Fibroblast of the conjunctiva (primary cell): ENCODE measurements around the gene SPAG5.

Experiments
- DNase-seq: peaks from one replicate; pipeline ENCODE4 v3.0.0-alpha.2; 2010; ENCODE audit warnings: low read depth

Gene SPAG5

GRCh38 chr17:28571361-28572122, 27.3 kb downstream of the SPAG5 start, which contains the start of gene PIGS:
Gene PIGS (minus strand): TSS chr17:28571524. CDS start chr17:28571496, 28 bp downstream.
- peak; percentile 80 for DNase-seq

GRCh38 chr17:28570716-28571360, 28.0 kb downstream of the SPAG5 start:
- no peak for DNase-seq

DNA sequence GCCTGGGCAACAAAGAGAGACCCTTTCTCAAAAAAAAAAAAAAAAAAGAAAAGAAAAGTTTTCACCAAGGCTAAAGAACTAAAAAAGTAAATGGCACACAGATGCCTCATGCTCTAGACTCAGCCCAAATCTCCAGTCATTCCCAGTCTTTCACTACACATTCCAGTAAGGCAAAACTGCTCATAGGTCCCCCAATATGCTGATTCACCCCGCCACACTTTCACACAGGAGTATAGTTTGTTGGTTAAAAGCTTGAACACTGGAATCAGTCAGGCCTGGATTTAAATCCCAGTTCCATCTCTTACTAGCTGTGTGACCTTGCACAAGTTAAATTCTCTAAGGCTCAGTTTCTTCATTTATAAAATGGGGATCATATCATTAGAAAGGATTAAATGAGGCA, 29.4 kb downstream of the SPAG5 start:
- no peak for DNase-seq

DNA sequence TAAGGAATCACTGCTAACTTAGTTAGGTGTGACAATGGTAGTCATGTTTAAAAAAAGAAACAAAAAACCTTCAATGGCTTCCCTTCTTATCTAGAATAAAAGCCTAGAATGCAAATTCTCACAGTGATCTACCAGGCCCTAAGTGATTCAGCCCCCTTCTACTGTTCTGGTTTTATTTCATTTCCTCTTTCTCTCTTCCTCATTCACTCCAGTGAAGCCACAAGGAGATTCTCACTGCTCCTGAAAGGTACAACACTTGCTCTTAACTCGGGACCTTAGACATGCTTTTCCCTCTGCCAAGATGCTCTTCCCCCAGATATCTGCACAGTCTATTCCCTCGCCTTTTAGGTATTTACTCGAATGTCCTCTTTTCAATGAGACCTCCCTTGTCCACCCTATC, 31.2 kb downstream of the SPAG5 start:
- no peak for DNase-seq

DNA sequence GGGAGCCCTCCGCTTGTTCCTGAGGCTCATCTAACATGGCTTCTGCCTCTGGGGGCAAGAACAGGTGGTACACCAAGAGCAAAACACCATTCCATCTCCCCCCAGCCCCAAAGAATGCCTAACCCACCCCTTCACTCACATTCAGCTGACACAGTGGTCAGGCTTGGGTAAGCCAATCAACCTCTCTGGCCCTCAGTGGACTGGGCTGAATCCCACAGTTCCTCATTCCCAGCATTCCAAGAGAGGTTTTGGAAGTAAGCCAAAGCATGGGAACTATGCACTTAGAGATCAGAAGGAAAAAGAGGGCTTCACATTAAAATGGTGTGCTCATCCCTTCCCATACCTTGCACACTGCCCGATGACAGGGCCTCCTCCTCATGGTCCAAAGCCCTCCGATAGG, 35.4 kb downstream of the SPAG5 start:
- no peak for DNase-seq

GRCh38 chr17:28555022-28555421, 43.8 kb downstream of the SPAG5 start:
- DNase-seq, result no peak

- DNase-seq, result no peak
These were observed 44.3 kb downstream of the SPAG5 start for GRCh38 chr17:28554565-28554964.

GRCh38 chr17:28553000-28553505, 45.8 kb downstream of the SPAG5 start:
- no peak for DNase-seq

DNA sequence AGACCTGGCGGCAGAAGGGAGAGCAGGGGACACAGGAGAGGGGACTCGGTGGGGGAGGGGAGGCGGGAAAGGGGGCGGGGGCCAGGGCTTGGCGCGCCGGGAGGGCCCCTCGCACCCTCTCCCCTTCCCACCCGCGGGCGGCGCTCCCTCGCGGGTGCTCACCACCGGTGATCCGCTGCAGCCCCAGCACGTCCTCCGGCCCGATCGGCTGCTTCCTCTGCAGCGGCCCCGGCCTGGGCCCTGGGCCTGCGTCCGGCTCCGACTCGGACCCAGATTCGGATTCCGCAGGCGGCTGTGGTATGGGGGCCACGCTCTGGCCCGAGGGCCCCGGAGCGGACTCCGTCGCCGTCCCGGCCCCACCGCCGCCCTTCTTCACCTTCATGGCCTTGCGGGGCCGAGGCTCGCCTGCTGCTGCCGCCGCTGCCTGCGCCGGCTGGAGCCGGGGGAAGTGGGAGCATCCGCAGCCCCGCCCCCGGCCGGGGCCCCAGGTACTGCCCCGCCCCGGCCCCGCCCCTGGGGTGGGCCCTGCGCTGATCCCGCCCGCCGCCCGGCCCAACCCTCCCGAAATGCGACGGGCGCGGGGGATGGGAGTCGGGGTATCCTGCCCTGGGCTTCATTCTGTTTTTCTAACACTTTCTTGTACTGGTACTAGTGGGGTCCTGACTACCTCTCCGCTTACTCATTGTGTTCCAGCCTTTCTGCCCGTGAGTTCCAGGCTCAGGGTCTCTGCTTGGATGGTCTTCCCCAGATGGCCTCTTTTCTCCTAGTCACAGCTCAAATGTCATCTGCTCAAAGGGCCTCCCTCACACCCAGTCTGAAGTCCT, 46.4 kb downstream of the SPAG5 start, which contains the start of gene UNC119:
Gene UNC119, minus strand, starts transcription at position 449 of the 824 bp plus-strand sequence. Its CDS starts 67 bp downstream, at position 382.
- DNase-seq, result peak; percentile 23

- DNase-seq, result no peak
These were observed 47.2 kb downstream of the SPAG5 start for GRCh38 chr17:28551421-28552175.

DNA sequence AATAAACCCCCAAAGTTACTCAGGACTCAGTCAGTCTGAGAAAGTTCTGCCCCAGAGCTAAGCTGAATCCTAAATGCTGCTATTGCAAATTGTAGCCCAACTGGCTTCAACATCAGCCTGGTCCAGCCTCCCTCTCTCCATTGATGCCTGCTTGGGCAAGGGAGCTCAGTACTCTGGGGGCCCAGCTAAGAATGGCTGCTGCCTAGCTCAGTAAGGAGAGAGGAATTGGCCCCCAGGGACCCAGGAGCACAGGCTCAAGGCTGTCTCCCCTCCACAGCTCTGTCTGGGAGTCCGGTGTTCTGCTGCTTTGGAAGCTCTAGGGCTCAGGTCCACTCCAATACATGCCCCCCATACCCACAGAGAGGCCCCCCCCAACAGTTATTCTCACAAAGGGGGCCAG, 48.0 kb downstream of the SPAG5 start:
- no peak for DNase-seq

DNA sequence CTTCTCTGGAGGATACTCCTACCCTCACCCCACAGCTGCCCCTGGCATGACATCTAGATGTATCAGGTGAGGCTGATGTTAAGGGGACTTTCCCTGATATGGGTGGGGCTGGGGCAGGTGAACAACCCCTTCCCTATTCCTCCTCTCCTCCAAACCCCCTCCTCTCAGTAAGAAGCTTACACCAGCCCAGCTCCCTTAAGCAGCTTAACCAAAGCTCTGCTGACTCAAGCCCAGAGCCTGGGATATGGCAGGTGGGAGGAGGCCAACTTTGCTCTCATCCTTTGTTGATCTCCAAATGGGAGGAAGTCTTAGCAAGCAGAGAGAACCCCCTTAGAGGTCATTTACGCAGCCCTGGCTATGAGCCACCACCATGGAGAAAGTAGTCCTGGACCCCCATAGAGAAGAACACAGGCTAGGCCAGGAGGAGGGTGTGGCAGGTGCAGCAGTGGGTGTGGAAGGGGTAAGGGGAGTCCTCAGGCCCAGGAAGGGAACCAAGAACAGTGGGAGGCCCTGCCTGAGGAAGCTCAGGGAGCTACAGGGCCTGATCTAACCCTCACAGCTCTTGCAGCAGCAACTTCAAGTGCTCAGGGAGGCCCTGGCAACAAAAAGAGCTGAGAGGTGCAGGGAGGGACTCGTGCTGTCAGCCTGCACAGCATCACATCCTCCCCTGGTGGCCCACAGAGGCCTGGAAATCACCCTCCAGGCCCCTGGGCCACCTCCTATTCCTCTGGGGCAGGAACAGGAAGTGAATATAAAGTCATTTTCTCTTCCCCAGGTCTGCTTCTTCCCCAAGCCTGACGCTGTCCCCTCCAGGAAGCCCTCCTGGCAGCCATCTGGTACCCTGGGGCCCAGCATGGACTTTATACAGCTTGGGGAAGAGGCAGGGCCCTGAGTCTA, 49.3 kb downstream of the SPAG5 start:
- DNase-seq, result no peak

GRCh38 chr17:28548417-28549130, 50.3 kb downstream of the SPAG5 start:
- DNase-seq, result no peak

- peak; percentile 48 for DNase-seq
These were observed 51.0 kb downstream of the SPAG5 start for GRCh38 chr17:28547623-28548416.

DNA sequence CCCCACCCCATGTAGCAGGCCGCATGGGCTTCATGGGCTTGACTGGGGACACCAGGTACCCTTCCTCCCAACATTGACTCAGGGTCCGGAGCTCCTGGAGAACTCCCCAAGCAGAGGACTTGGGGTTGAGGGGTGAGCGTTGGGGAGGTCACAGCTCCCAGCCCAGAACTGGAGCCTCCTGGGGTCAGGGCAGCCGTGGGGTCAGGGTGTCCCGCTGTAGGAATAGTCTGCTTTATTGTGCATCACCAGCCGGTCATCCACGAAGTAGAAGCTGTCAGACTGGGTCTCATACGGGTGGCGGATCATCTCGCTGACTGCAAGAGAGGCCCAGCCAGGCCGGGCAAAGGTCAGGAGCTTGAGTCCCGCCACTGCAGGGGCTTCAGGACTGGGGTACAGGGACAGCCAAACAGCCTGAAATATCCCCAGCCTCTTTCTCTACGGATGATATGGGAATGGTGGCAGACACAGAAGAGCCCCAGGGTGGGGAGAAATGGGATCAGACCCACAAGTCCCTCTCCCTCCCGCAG, 51.7 kb downstream of the SPAG5 start:
- DNase-seq, result no peak

DNA sequence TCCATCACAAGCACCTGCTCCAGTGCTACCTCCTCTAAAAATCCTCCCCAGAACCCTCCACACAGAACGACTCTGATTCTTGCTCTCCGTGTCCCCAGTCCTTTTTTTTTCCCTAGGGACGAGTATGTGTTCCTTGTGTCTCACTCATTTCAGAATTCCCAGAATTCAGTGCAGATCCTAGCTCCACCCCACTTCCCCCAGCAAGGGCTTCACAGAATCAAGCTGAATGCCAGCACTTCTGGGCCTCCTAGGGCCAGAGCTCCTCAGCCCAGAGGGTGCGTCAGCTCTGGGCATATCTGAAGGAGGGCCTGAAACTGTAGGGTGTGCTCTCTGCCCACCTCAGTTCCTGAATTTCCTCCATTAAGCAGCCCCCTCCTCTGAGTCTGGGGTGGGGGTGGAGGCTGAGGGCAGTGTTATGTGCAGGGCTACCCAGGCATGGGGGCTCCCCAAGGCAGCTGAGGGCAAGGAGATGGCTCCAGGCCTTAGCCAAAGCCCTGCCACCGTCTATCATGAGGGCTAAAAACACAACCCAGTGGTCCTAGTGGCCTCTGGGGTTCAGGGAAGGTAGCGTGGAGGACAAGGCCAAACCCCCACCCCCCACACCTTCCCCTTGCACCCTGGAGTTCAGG, 52.9 kb downstream of the SPAG5 start:
- DNase-seq, result no peak

GRCh38 chr17:28545141-28545503, 53.7 kb downstream of the SPAG5 start:
- DNase-seq, result no peak

DNA sequence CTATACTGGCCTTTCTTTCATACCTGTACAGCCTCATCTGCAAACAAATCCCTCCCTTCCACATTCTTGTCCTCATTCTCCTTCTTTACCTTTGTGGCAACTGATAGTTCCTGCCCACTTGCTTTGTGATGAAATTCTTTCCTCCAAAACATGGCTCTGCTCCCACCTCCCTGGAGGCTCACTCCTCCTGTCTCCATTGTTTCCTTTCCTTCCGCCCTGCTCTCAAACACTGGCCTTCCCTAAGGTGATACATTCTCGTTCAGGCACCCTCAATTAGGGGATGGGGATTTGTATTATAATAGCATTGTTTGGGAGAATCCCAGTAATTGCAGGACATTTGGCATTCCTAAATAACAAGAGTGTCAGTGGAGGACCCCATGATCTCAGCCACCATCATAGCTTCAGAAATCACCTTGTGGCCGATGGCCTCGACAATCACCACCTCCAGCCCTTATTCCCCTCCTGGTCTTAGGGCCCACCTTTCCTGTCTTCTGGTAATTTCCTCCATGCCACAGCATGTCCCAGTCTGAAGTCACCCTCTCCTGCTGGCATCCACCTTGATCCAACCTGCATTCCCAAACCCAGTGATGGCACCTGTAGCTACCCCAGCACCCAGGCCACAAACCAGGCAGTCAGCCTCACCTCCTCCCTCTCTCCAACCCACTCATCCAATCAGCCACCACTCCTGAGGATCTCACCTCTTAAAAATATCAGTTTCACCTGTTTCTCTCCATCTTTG, 54.3 kb downstream of the SPAG5 start:
- no peak for DNase-seq
